NCI-H526 treated with DMSO at 0.1 percent for 48 hours (cell line): Measurements from ENCODE around the gene ATG13.
"Not testable (repeated sequence)": the region's sequence is repeated elsewhere in the genome, so short reads cannot be mapped to it uniquely, and the experiment has no call there.

ENCODE experiments used
- DNase-seq: peaks from one replicate; lab custom pipeline; 2025; lab: John Stamatoyannopoulos, UW

The ATG13 gene

GRCh38 chr11:46643986-46644385, 26.6 kb downstream of the ATG13 start:
- DNase-seq = no peak

- DNase-seq = no peak
Observed at GRCh38 chr11:46649180-46649738, 31.9 kb downstream of the ATG13 start.

GRCh38 chr11:46655631-46656030, 38.3 kb downstream of the ATG13 start:
- no peak for DNase-seq

- no peak for DNase-seq
Observed at GRCh38 chr11:46657186-46657585, 39.8 kb downstream of the ATG13 start.

GRCh38 chr11:46658259-46658658, 40.9 kb downstream of the ATG13 start:
- DNase-seq = no peak

GRCh38 chr11:46659908-46660307, 42.6 kb downstream of the ATG13 start:
- DNase-seq = no peak

- no peak for DNase-seq
Observed at GRCh38 chr11:46661836-46662235, 44.5 kb downstream of the ATG13 start.

GRCh38 chr11:46662366-46662765, 45.0 kb downstream of the ATG13 start:
- DNase-seq = no peak

GRCh38 chr11:46663277-46663940, 46.1 kb downstream of the ATG13 start:
- DNase-seq = no peak

GRCh38 chr11:46664612-46665011, 47.3 kb downstream of the ATG13 start:
- no peak for DNase-seq

- DNase-seq = no peak
Observed at GRCh38 chr11:46665356-46665755, 48.0 kb downstream of the ATG13 start.

GRCh38 chr11:46666516-46666915, 49.2 kb downstream of the ATG13 start:
- DNase-seq = no peak

GRCh38 chr11:46667043-46667481, 49.7 kb downstream of the ATG13 start:
- no peak for DNase-seq

- no peak for DNase-seq
Observed at GRCh38 chr11:46668480-46669085, 51.2 kb downstream of the ATG13 start.

- DNase-seq = no peak
Observed at GRCh38 chr11:46669711-46670139, 52.4 kb downstream of the ATG13 start.

- not testable (repeated sequence) for DNase-seq
Observed at GRCh38 chr11:46670521-46670920, 53.2 kb downstream of the ATG13 start.

- DNase-seq = no peak
Observed at GRCh38 chr11:46671958-46672315, 54.6 kb downstream of the ATG13 start.

- no peak for DNase-seq
Observed at GRCh38 chr11:46672381-46672839, 55.1 kb downstream of the ATG13 start.

GRCh38 chr11:46673713-46674462, 56.5 kb downstream of the ATG13 start:
- DNase-seq = no peak

- DNase-seq = peak; percentile 82
Observed at GRCh38 chr11:46674463-46675287, 57.3 kb downstream of the ATG13 start.

GRCh38 chr11:46675288-46675851, 58.0 kb downstream of the ATG13 start:
- DNase-seq = no peak

- DNase-seq = no peak
Observed at GRCh38 chr11:46675949-46676348, 58.6 kb downstream of the ATG13 start.
